VCaP (cell line): ENCODE data around the gene OPN1SW.

Source experiments
- H3K27ac ChIP-seq: fragments of 450-650 bp; 2 replicates; pipeline ENCODE4 v1.5.1; 2017
- CTCF ChIP-seq: fragments of 450-650 bp; conservative IDR thresholded peaks from 2 replicates; pipeline ENCODE4 v1.5.1; 2017; ENCODE audit warnings: mild to moderate bottlenecking, moderate library complexity

OPN1SW gene

GRCh38 chr7:128732521-128733277 is 42.9 kb downstream of the OPN1SW start:
- H3K27ac ChIP-seq, result no peak overlapping the region
- no peak for TF ChIP-seq CTCF

GRCh38 chr7:128731184-128731583 is 44.4 kb downstream of the OPN1SW start:
- no peak for TF ChIP-seq CTCF

GRCh38 chr7:128729494-128729893 is 46.1 kb downstream of the OPN1SW start:
- no peak for TF ChIP-seq CTCF
- H3K27ac ChIP-seq, result no peak overlapping the region

More at GRCh38 chr7:128731184-128731583, 44.4 kb downstream of the OPN1SW start:
- H3K27ac ChIP-seq, result no peak overlapping the region

GRCh38 chr7:128728598-128728997 is 47.0 kb downstream of the OPN1SW start:
- no peak overlapping the region for H3K27ac ChIP-seq
- no peak for TF ChIP-seq CTCF

GRCh38 chr7:128727239-128727638 is 48.4 kb downstream of the OPN1SW start:
- no peak for TF ChIP-seq CTCF
- H3K27ac ChIP-seq, result no peak overlapping the region

- TF ChIP-seq CTCF, result no peak
- no peak overlapping the region for H3K27ac ChIP-seq
These were observed 48.9 kb downstream of the OPN1SW start for GRCh38 chr7:128726737-128727072.

DNA sequence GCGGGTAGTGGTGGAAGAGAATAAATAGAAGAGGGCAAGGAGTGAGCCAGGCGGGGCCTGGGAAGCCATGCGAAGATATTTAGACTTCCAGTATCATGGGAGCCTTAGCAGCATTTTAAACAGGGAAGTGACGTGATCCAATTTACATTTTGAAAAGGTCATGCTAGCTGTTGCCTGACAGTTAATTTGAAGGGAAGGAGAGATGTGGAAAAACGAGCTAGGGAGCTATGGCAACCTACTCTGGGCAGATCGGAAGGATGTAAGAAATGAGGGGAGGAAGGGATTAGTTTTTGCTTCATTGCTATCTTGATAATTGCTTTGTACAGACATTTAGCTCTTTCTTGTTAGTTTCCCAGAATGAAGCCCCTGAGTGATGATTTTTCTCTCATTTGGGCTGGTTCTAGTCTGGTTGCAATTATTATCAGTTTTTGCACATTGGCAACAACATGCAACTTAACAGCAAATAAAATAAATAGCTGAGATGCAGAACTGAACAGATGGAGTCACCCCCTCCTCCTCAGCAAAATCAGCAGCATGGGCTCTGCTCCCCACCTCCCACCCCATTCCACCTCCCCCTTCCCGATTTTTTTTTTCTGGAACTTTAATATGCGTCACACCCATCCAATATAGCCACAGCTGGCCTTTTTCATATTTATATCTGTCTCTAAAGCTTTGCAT is 49.4 kb downstream of the OPN1SW start:
- no peak overlapping the region for H3K27ac ChIP-seq
- TF ChIP-seq CTCF, result no peak
